NB4 (cell line): ENCODE data around the gene TCF7.

ENCODE experiments used
- DNase-seq: peaks from one replicate; pipeline ENCODE4 v3.0.0; 2010; ENCODE audit warnings: low read depth
- H3K4me3 ChIP-seq: one replicate; pipeline ENCODE4 v1.5.1; 2011; ENCODE audit warnings: mild to moderate bottlenecking, low read depth, low read length, moderate library complexity
- CTCF ChIP-seq: IDR thresholded peaks from one replicate; pipeline ENCODE4 v1.5.1; 2012; ENCODE audit warnings: low read depth, low read length
- MAX ChIP-seq: IDR thresholded peaks from 2 replicates; pipeline ENCODE4 v1.6.1; 2011; ENCODE audit warnings: low read depth, low read length
- MYC ChIP-seq: IDR thresholded peaks from 2 replicates; pipeline ENCODE4 v1.6.1; 2011; ENCODE audit warnings: low read depth, low read length
- POLR2A ChIP-seq: IDR thresholded peaks from 2 replicates; pipeline ENCODE4 v1.6.1; 2011; ENCODE audit warnings: mild to moderate bottlenecking; ENCODE audit not compliant: insufficient read length; ENCODE audit errors: extremely low read depth

The TCF7 gene

GRCh38 chr5:134130239-134130945 is 15.9 kb downstream of the TCF7 start:
- DNase-seq, result no peak
- no peak for TF ChIP-seq POLR2A
- no peak for TF ChIP-seq MAX
- TF ChIP-seq MYC, result no peak
- no peak for TF ChIP-seq CTCF
- no peak overlapping the region for H3K4me3 ChIP-seq

- TF ChIP-seq CTCF (no peak), MAX (no peak), POLR2A (no peak), MYC (no peak)
- no peak overlapping the region for H3K4me3 ChIP-seq
- no peak for DNase-seq
Observed at GRCh38 chr5:134131165-134131564, 16.7 kb downstream of the TCF7 start.

- TF ChIP-seq MAX, result no peak
- TF ChIP-seq POLR2A, result no peak
- no peak for TF ChIP-seq CTCF
- no peak for TF ChIP-seq MYC
- DNase-seq, result no peak
- H3K4me3 ChIP-seq, result no peak overlapping the region
Observed at GRCh38 chr5:134131578-134132350, 17.3 kb downstream of the TCF7 start.

- DNase-seq, result no peak
- no peak overlapping the region for H3K4me3 ChIP-seq
Observed at GRCh38 chr5:134132372-134133187, 18.1 kb downstream of the TCF7 start.

More at GRCh38 chr5:134132372-134133187, 18.1 kb downstream of the TCF7 start:
- TF ChIP-seq CTCF (peak; percentile 8), MAX (no peak)
